GM12875 (cell line): Measurements from ENCODE around the gene EPHX1.
"Not testable (repeated sequence)": the region's sequence is repeated elsewhere in the genome, so short reads cannot be mapped to it uniquely, and the experiment has no call there.

ENCODE experiments used
- H3K4me3 ChIP-seq: one replicate; pipeline ENCODE4 v1.5.1; 2011; ENCODE audit warnings: low read depth, low read length, control low read depth
- CTCF ChIP-seq: IDR thresholded peaks from 2 replicates; pipeline ENCODE4 v1.5.1; 2011; ENCODE audit warnings: low read depth, mild to moderate bottlenecking, control low read depth, inconsistent platforms, low read length, moderate library complexity, borderline replicate concordance; ENCODE audit not compliant: insufficient read depth

Gene EPHX1

GRCh38 chr1:225809842-225810578 is at the start of gene EPHX1:
Gene EPHX1 (plus strand): TSS chr1:225810124. CDS start chr1:225828730, 18,606 bp downstream.
- peak; percentile 29; the same call in 1 of the 2 replicates for TF ChIP-seq CTCF
- peak within 1 kb of the TSS; percentile 52 for H3K4me3 ChIP-seq

- TF ChIP-seq CTCF = no peak
- H3K4me3 ChIP-seq = no peak overlapping the region
These were observed 49.4 kb upstream of the EPHX1 start for GRCh38 chr1:225760531-225760930.

- not testable (repeated sequence) for H3K4me3 ChIP-seq
These were observed 48.5 kb upstream of the EPHX1 start for GRCh38 chr1:225761395-225761794.

- no peak for TF ChIP-seq CTCF
- H3K4me3 ChIP-seq = no peak overlapping the region
These were observed 47.9 kb upstream of the EPHX1 start for GRCh38 chr1:225762002-225762441.

- no peak for TF ChIP-seq CTCF
- no peak overlapping the region for H3K4me3 ChIP-seq
These were observed 47.5 kb upstream of the EPHX1 start for GRCh38 chr1:225762444-225762843.

GRCh38 chr1:225763716-225764548 is 46.0 kb upstream of the EPHX1 start:
- no peak for TF ChIP-seq CTCF
- no peak overlapping the region for H3K4me3 ChIP-seq

GRCh38 chr1:225765982-225766674 is 43.8 kb upstream of the EPHX1 start:
- TF ChIP-seq CTCF = no peak
- H3K4me3 ChIP-seq = no peak overlapping the region
